ENCODE results near the gene STT3B. TPM values are rescaled to one million over a fixed set of nuclear protein-coding genes. Genes with fewer than 3 reads are reported as not detected.

STT3B gene
- total and polyA plus RNA-seq, 10 donors, result 28.4 to 128 (median 86.6) TPM

DNA sequence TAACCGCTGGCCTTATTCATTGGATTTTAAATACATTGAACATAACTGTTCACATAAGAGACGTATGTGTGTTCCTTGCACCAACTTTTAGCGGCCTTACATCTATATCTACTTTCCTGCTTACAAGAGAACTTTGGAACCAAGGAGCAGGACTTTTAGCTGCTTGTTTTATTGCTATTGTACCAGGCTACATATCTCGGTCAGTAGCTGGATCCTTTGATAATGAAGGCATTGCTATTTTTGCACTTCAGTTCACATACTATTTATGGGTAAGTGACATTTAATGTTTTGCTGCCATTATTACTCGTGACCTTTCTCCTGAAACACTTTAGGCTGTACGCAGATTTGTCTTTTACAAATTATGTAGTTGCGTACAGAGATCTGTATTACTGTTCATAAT lies 47.1 kb downstream of the STT3B start:
- Histone ChIP-seq H3K4me1 (peaks cover 0 to 75% (median 21%) of the 10 kb centered on the region in 6 donors), H3K27ac (no peak overlapping the region), H3K9me3 (peaks cover 0 to 10% (median 0%) of the 10 kb centered on the region in 8 donors), H3K36me3 (peaks cover 0 to 70% (median 5%) of the 10 kb centered on the region in 6 donors), H3K27me3 (replicated peaks in 1 of 7) (no peaks in the 10 kb centered on the region), H3K4me3 (no peak overlapping the region)
- no peak for DNase-seq
- 92 to 96% (median 94%) methylated on average over 7 of the region's 7 CpGs for WGBS, 5 donors
- intact Hi-C loops (cut with DNase I; ENCODE audit: low total_unique reads), result no loop called here
- TF ChIP-seq POLR2A (IDR thresholded peaks at IDR 0.05), result no peak
- TF ChIP-seq, protein P1, sequence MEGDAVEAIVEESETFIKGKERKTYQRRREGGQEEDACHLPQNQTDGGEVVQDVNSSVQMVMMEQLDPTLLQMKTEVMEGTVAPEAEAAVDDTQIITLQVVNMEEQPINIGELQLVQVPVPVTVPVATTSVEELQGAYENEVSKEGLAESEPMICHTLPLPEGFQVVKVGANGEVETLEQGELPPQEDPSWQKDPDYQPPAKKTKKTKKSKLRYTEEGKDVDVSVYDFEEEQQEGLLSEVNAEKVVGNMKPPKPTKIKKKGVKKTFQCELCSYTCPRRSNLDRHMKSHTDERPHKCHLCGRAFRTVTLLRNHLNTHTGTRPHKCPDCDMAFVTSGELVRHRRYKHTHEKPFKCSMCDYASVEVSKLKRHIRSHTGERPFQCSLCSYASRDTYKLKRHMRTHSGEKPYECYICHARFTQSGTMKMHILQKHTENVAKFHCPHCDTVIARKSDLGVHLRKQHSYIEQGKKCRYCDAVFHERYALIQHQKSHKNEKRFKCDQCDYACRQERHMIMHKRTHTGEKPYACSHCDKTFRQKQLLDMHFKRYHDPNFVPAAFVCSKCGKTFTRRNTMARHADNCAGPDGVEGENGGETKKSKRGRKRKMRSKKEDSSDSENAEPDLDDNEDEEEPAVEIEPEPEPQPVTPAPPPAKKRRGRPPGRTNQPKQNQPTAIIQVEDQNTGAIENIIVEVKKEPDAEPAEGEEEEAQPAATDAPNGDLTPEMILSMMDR (IDR thresholded peaks at IDR 0.05 in 8 of 11, conservative IDR thresholded peaks at IDR 0.05 in 3 of 11), result no peak
- no peak for TF ChIP-seq POLR2AphosphoS5 (IDR thresholded peaks at IDR 0.05)

DNA sequence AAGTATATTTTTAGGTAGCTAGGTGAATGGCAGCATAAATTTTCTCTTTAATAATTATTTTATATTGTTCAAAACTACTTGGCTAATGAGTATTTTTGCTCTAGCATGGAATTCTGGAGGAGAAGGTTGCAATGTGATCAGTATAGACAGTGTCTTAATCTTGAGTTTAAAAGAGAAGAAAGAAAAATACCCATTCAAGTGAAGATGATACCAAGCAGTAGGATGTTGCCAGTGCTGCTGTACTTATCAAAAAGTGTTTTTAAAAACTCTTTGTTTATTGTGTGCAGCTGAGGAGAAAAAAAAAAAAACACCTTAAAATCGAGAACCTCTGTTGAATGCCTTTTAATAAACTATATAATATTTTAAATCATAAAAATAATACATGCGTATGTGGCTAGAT lies 47.9 kb downstream of the STT3B start:
- peaks cover 0 to 12% (median 0%) of the 10 kb centered on the region in 8 donors for H3K9me3 ChIP-seq
- peaks cover 0 to 67% (median 13%) of the 10 kb centered on the region in 6 donors for H3K4me1 ChIP-seq
- no peak overlapping the region for H3K4me3 ChIP-seq
- intact Hi-C loops (cut with DNase I; ENCODE audit: low total_unique reads), result no loop called here
- 91 to 95% (median 93%) methylated on average over 2 of the region's 2 CpGs for WGBS, 5 donors
- H3K27me3 ChIP-seq (replicated peaks in 1 of 7), result no peaks in the 10 kb centered on the region
- peaks cover 0 to 79% (median 5%) of the 10 kb centered on the region in 6 donors for H3K36me3 ChIP-seq
- DNase-seq, result no peak
- no peak for TF ChIP-seq POLR2AphosphoS5 (IDR thresholded peaks at IDR 0.05)
- H3K27ac ChIP-seq, result no peak overlapping the region

DNA sequence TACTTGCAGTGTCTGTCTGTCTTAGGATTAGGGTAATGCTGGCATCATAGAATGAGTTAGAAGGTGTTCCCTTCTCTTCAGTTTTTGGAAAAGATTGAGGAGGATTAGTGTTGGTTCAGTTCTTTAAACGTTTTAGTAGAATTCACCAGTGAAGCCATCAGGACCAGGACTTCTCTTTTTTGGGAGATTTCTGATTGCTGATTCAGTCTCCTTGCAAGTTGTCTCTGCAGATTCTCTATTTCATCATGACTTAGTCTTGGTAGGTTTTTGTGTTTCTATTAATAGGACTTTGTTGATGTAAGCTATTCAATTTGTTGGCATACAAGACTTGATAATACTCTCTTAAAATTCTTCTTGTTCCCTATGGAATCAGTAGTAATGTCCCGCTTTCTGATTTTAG lies 48.9 kb downstream of the STT3B start:
- H3K4me1 ChIP-seq, result peaks cover 0 to 56% (median 11%) of the 10 kb centered on the region in 6 donors
- peaks cover 0 to 81% (median 5%) of the 10 kb centered on the region in 6 donors for H3K36me3 ChIP-seq
- intact Hi-C loops (cut with DNase I; ENCODE audit: low total_unique reads), result no loop called here
- no peak overlapping the region for H3K4me3 ChIP-seq
- H3K9me3 ChIP-seq, result peaks cover 0 to 14% (median 0%) of the 10 kb centered on the region in 8 donors
- H3K27ac ChIP-seq, result no peak overlapping the region
- WGBS, 5 donors, result 70 to 95% (median 76%) methylated on average over 2 of the region's 2 CpGs
- TF ChIP-seq, protein P1 (IDR thresholded peaks at IDR 0.05 in 8 of 11, conservative IDR thresholded peaks at IDR 0.05 in 3 of 11), result no peak
- TF ChIP-seq POLR2A (IDR thresholded peaks at IDR 0.05) (no peak), POLR2AphosphoS5 (IDR thresholded peaks at IDR 0.05) (no peak)
- DNase-seq, result no peak
- no peaks in the 10 kb centered on the region for H3K27me3 ChIP-seq (replicated peaks in 1 of 7)

DNA sequence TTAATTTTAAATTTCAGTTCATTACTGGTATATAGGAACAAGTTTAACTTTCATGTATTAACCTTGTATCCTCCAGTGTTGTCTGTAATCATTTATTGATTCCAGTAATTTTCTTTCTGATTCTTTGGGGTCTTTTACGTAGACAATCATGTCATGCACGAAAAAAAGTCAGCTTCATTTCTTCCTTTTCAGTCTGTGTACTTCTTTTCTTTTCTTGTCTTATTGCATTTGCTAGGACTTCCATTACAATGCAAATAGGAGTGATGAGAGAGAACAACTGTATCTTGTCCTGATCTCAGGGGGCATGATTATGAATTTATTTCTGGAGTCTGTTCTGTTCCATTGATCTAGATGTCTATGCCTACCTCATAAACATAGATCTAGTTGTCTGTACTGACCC lies 56.5 kb downstream of the STT3B start:
- intact Hi-C loops (cut with DNase I; ENCODE audit: low total_unique reads), result no loop called here
- WGBS, 5 donors, result 96 to 98% (median 97%) methylated on average over 2 of the region's 2 CpGs
- no peak overlapping the region for H3K27ac ChIP-seq
- H3K27me3 ChIP-seq (replicated peaks in 1 of 7), result no peaks in the 10 kb centered on the region
- no peak overlapping the region for H3K4me3 ChIP-seq
- TF ChIP-seq POLR2A (IDR thresholded peaks at IDR 0.05) (no peak), POLR2AphosphoS5 (IDR thresholded peaks at IDR 0.05) (no peak)
- TF ChIP-seq, protein P1 (IDR thresholded peaks at IDR 0.05 in 8 of 11, conservative IDR thresholded peaks at IDR 0.05 in 3 of 11), result no peak
- DNase-seq, result no peak
- H3K36me3 ChIP-seq, result peaks cover 0 to 91% (median 30%) of the 10 kb centered on the region in 6 donors
- peaks cover 8 to 40% (median 37%) of the 10 kb centered on the region in 8 donors for H3K9me3 ChIP-seq
- peaks cover 0 to 7% (median 0%) of the 10 kb centered on the region in 6 donors for H3K4me1 ChIP-seq

Measured in spleen (tissue), 11 donors.